ENCODE results near the gene ATXN2.

The ATXN2 gene

GRCh38 chr12:111414711-111415252, 184.3 kb downstream of the ATXN2 start:
- in situ Hi-C loops (cut with HindIII; ENCODE audit: low sequenced_read_pairs) = no loop called here

GRCh38 chr12:111413442-111414086, 185.6 kb downstream of the ATXN2 start:
- in situ Hi-C loops (cut with HindIII; ENCODE audit: low sequenced_read_pairs) = no loop called here
- no peak for DNase-seq (ENCODE audit: low read depth)
- H3K4me3 ChIP-seq (ENCODE audit: low read depth, low read length) = no peak overlapping the region
- no peak for TF ChIP-seq CTCF (IDR thresholded peaks at IDR 0.05; ENCODE audit: low read depth, low read length, missing control alignments)

More at GRCh38 chr12:111414711-111415252, 184.3 kb downstream of the ATXN2 start:
- TF ChIP-seq CTCF (IDR thresholded peaks at IDR 0.05; ENCODE audit: low read depth, low read length, missing control alignments) = no peak
- no peak for DNase-seq (ENCODE audit: low read depth)
- H3K4me3 ChIP-seq (ENCODE audit: low read depth, low read length) = no peak overlapping the region

- no peak overlapping the region for H3K4me3 ChIP-seq (ENCODE audit: low read depth, low read length)
- DNase-seq (ENCODE audit: low read depth) = no peak
- no peak for TF ChIP-seq CTCF (IDR thresholded peaks at IDR 0.05; ENCODE audit: low read depth, low read length, missing control alignments)
- in situ Hi-C loops (cut with HindIII; ENCODE audit: low sequenced_read_pairs) = no loop called here
Observed at GRCh38 chr12:111412830-111413441, 186.2 kb downstream of the ATXN2 start.

- DNase-seq (ENCODE audit: low read depth) = no peak
- in situ Hi-C loops (cut with HindIII; ENCODE audit: low sequenced_read_pairs) = no loop called here
- no peak overlapping the region for H3K4me3 ChIP-seq (ENCODE audit: low read depth, low read length)
- no peak for TF ChIP-seq CTCF (IDR thresholded peaks at IDR 0.05; ENCODE audit: low read depth, low read length, missing control alignments)
Observed at GRCh38 chr12:111412007-111412829, 186.9 kb downstream of the ATXN2 start.

- no peak for DNase-seq (ENCODE audit: low read depth)
- no peak for TF ChIP-seq CTCF (IDR thresholded peaks at IDR 0.05; ENCODE audit: low read depth, low read length, missing control alignments)
- in situ Hi-C loops (cut with HindIII; ENCODE audit: low sequenced_read_pairs) = no loop called here
- no peak overlapping the region for H3K4me3 ChIP-seq (ENCODE audit: low read depth, low read length)
Observed at GRCh38 chr12:111411185-111411764, 187.8 kb downstream of the ATXN2 start.
